Frontal cortex (tissue), 4 donors: ENCODE measurements around the gene NFAM1. TPM values are rescaled to one million over a fixed set of nuclear protein-coding genes. Genes with fewer than 3 reads are reported as not detected.

Experiments used
- DNase-seq, 2 donors: peaks; one replicate each; pipeline ENCODE4 v3.0.0; 2012; ENCODE audit warnings: low spot score in 2 of 2
- FAIRE-seq: peaks from 2 replicates; lab custom pipeline; 2012; peaks lifted over from hg19 to GRCh38; lab: Jason Lieb, UNC
- total RNA-seq: library from RNA; depleted of rRNA; stranded (reverse); fragments of >200 nt; gene quantifications from one replicate; pipeline ENCODE4 v1.2.3, GENCODE V29; 2014
- donor health status: control.
- donor health status: control.
- donor health status: control.

Gene NFAM1
- 0.82 TPM for total RNA-seq

- no peak for DNase-seq
- no peak for FAIRE-seq
Measured at GRCh38 chr22:42432020-42432596, at the start of gene NFAM1. Gene NFAM1 (minus strand): TSS chr22:42432403. CDS start chr22:42432357, 46 bp downstream.

- FAIRE-seq, result no peak
- DNase-seq, result no peak
Measured at GRCh38 chr22:42475122-42475521, 42.9 kb upstream of the NFAM1 start.

- DNase-seq, result peak in 1 of 2 donors; percentile 24
- FAIRE-seq, result no peak
Measured at GRCh38 chr22:42473484-42474193, 41.4 kb upstream of the NFAM1 start.

- no peak for DNase-seq
- no peak for FAIRE-seq
Measured at GRCh38 chr22:42472671-42473070, 40.5 kb upstream of the NFAM1 start.

GRCh38 chr22:42471441-42471840, 39.2 kb upstream of the NFAM1 start:
- no peak for FAIRE-seq
- DNase-seq, result no peak

GRCh38 chr22:42470366-42471082, 38.3 kb upstream of the NFAM1 start:
- FAIRE-seq (no peak), DNase-seq (no peak)

- DNase-seq, result no peak
- no peak for FAIRE-seq
Measured at GRCh38 chr22:42468841-42469240, 36.6 kb upstream of the NFAM1 start.

- no peak for FAIRE-seq
- no peak for DNase-seq
Measured at GRCh38 chr22:42462016-42462415, 29.8 kb upstream of the NFAM1 start.

GRCh38 chr22:42461511-42461910, 29.3 kb upstream of the NFAM1 start:
- DNase-seq (no peak), FAIRE-seq (no peak)

GRCh38 chr22:42459287-42460063, 27.3 kb upstream of the NFAM1 start:
- FAIRE-seq, result no peak

GRCh38 chr22:42452916-42453315, 20.7 kb upstream of the NFAM1 start:
- FAIRE-seq (no peak), DNase-seq (no peak)

More at GRCh38 chr22:42459287-42460063, 27.3 kb upstream of the NFAM1 start:
- DNase-seq, result no peak

- FAIRE-seq (no peak), DNase-seq (no peak)
Measured at GRCh38 chr22:42452456-42452855, 20.3 kb upstream of the NFAM1 start.

- DNase-seq (no peak), FAIRE-seq (no peak)
Measured at GRCh38 chr22:42451499-42452145, 19.4 kb upstream of the NFAM1 start.

GRCh38 chr22:42450862-42451261, 18.7 kb upstream of the NFAM1 start:
- FAIRE-seq, result no peak

GRCh38 chr22:42446151-42446550, 13.9 kb upstream of the NFAM1 start:
- no peak for DNase-seq
- FAIRE-seq, result no peak

More at GRCh38 chr22:42450862-42451261, 18.7 kb upstream of the NFAM1 start:
- DNase-seq, result no peak

- DNase-seq (peak; percentile 72 to 83), FAIRE-seq (no peak)
Measured at GRCh38 chr22:42444077-42444904, 12.1 kb upstream of the NFAM1 start.

- no peak for DNase-seq
- no peak for FAIRE-seq
Measured at GRCh38 chr22:42443240-42444076, 11.3 kb upstream of the NFAM1 start.

- no peak for FAIRE-seq
- no peak for DNase-seq
Measured at GRCh38 chr22:42442748-42443147, 10.5 kb upstream of the NFAM1 start.
